Peyer's patch (tissue), 4 donors: ENCODE results near the gene TBXA2R. TPM values are rescaled to one million over a fixed set of nuclear protein-coding genes. Genes with fewer than 3 reads are reported as not detected.

Source experiments
- DNase-seq, 3 donors: peaks; one replicate each; pipeline ENCODE4 v3.0.0-alpha.2; 2017 to 2019
- H3K27ac ChIP-seq, 4 donors: fragments of 200-600 bp; sonication (generic); one replicate each; pipeline ENCODE4 v1.5.1; 2016 to 2019
- H3K27me3 ChIP-seq, 2 donors: fragments of 200-600 bp; sonication (generic); one replicate each; pipeline ENCODE4 v1.5.1; 2019
- H3K36me3 ChIP-seq, 3 donors: fragments of 200-600 bp; sonication (generic); one replicate each; pipeline ENCODE4 v1.5.1; 2016 to 2019
- H3K4me1 ChIP-seq, 4 donors: fragments of 200-600 bp; sonication (generic); one replicate each; pipeline ENCODE4 v1.5.1; 2016 to 2019
- H3K4me3 ChIP-seq, 4 donors: fragments of 200-600 bp; sonication (generic); 1 replicate in 3 of 4; 2 replicates in 1 of 4; pipeline ENCODE4 v1.5.1; 2016 to 2019; ENCODE audit warnings: mild to moderate bottlenecking in 1 of 4
- H3K9me3 ChIP-seq, 4 donors: fragments of 200-600 bp; sonication (generic); one replicate each; pipeline ENCODE4 v1.5.1; 2016 to 2019; ENCODE audit warnings: mild to moderate bottlenecking in 1 of 4
- CTCF ChIP-seq, 6 experiments: fragments of 450-650 bp in 4 of 6; fragments of 200-600 bp in 2 of 6; sonication (generic) in 1 of 6; IDR thresholded peaks; one replicate each; pipeline ENCODE4 v1.5.1; 2017 to 2019; ENCODE audit warnings: antibody characterized with exemption in 6 of 6, mild to moderate bottlenecking in 3 of 6, moderate library complexity in 1 of 6
- POLR2A ChIP-seq, 2 donors: fragments of 450-650 bp; IDR thresholded peaks; one replicate each; pipeline ENCODE4 v1.5.1; 2017; ENCODE audit warnings: antibody characterized with exemption in 2 of 2, mild to moderate bottlenecking in 2 of 2, moderate library complexity in 2 of 2
- total RNA-seq, 4 donors: library from RNA; depleted of rRNA; stranded (reverse); fragments of >200 nt; gene quantifications; one replicate each; pipeline ENCODE4 v1.1.0, GENCODE V29; 2016

TBXA2R gene
- 1 to 10 TPM in 2 of 4 donors, under 1 TPM in 1, not detected in 1; 0.80 to 5.0 (median 1.6) TPM for total RNA-seq

- H3K4me3 ChIP-seq = peak within 1 kb of the TSS; percentile 41 to 57 (median 48)
- no peaks in the 10 kb centered on the region for H3K9me3 ChIP-seq
- peaks cover 0 to 40% (median 23%) of the 10 kb centered on the region in 4 donors for H3K4me1 ChIP-seq
These were observed at the start of gene TBXA2R for GRCh38 chr19:3606690-3607289. TSS of gene TBXA2R (minus strand) at chr19:3606875. CDS start at chr19:3600634, 6,241 bp downstream.

GRCh38 chr19:3656073-3656746 is 49.5 kb upstream of the TBXA2R start:
- TF ChIP-seq CTCF (IDR thresholded peaks at IDR 0.05) = no peak
- no peak overlapping the region for H3K27ac ChIP-seq
- H3K36me3 ChIP-seq = peaks cover 0 to 74% (median 0%) of the 10 kb centered on the region in 3 donors
- no peaks in the 10 kb centered on the region for H3K9me3 ChIP-seq
- no peak overlapping the region for H3K4me3 ChIP-seq
- DNase-seq = no peak
- H3K4me1 ChIP-seq = no peaks in the 10 kb centered on the region
- H3K27me3 ChIP-seq = no peaks in the 10 kb centered on the region

More at GRCh38 chr19:3606690-3607289, at the start of gene TBXA2R:
- peaks cover 0 to 10% (median 0%) of the 10 kb centered on the region in 3 donors for H3K36me3 ChIP-seq
- H3K27me3 ChIP-seq = no peaks in the 10 kb centered on the region
- TF ChIP-seq CTCF (IDR thresholded peaks at IDR 0.05) (no peak), POLR2A (IDR thresholded peaks at IDR 0.05) (no peak)
- peak within 1 kb of the TSS; percentile 55 to 74 (median 70) for H3K27ac ChIP-seq
- peak; percentile 67 to 87 (median 78) for DNase-seq

GRCh38 chr19:3655402-3656072 is 48.9 kb upstream of the TBXA2R start:
- DNase-seq = peak in 1 of 3 donors; percentile 24
- no peaks in the 10 kb centered on the region for H3K9me3 ChIP-seq
- no peaks in the 10 kb centered on the region for H3K4me1 ChIP-seq
- TF ChIP-seq CTCF (IDR thresholded peaks at IDR 0.05) = no peak
- no peak for TF ChIP-seq POLR2A (IDR thresholded peaks at IDR 0.05)
- H3K4me3 ChIP-seq = no peak overlapping the region
- H3K27me3 ChIP-seq = no peaks in the 10 kb centered on the region
- peaks cover 0 to 76% (median 0%) of the 10 kb centered on the region in 3 donors for H3K36me3 ChIP-seq
- H3K27ac ChIP-seq = no peak overlapping the region

- Histone ChIP-seq H3K36me3 (peaks cover 0 to 73% (median 0%) of the 10 kb centered on the region in 3 donors), H3K4me1 (no peaks in the 10 kb centered on the region), H3K9me3 (no peaks in the 10 kb centered on the region), H3K27ac (no peak overlapping the region), H3K4me3 (no peak overlapping the region), H3K27me3 (no peaks in the 10 kb centered on the region)
- TF ChIP-seq POLR2A (IDR thresholded peaks at IDR 0.05) (no peak), CTCF (IDR thresholded peaks at IDR 0.05) (no peak)
- DNase-seq = no peak
These were observed 47.3 kb upstream of the TBXA2R start for GRCh38 chr19:3653865-3654513.

GRCh38 chr19:3653081-3653795 is 46.6 kb upstream of the TBXA2R start:
- DNase-seq = no peak
- H3K36me3 ChIP-seq = peaks cover 0 to 72% (median 0%) of the 10 kb centered on the region in 3 donors
- H3K27ac ChIP-seq = no peak overlapping the region
- no peaks in the 10 kb centered on the region for H3K27me3 ChIP-seq
- H3K4me3 ChIP-seq = no peak overlapping the region
- no peaks in the 10 kb centered on the region for H3K9me3 ChIP-seq
- H3K4me1 ChIP-seq = no peaks in the 10 kb centered on the region
- TF ChIP-seq CTCF (IDR thresholded peaks at IDR 0.05) = no peak
- TF ChIP-seq POLR2A (IDR thresholded peaks at IDR 0.05) = no peak
